ENCODE measurements around the gene ATP13A1.

DNA sequence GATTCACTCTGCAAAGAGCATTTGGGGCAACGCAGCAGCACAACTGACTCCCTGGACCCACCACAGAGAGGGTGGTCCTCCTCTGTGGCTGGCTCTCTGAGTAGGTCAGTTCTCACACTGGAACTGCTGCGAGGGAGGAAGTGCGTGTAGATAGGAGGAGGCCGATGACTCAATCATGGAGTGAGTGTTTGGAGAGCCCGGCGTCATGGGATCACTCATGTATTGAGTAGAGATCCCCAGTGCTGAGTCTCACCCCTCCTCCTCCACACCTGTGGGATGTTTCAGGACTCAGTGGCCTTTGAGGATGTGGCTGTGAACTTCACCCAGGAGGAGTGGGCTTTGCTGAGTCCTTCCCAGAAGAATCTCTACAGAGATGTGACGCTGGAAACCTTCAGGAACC is 14.1 kb upstream of the ATP13A1 start:
- TF ChIP-seq POLR2AphosphoS5 (IDR thresholded peaks at IDR 0.05): no peak
- TF ChIP-seq, protein P1, sequence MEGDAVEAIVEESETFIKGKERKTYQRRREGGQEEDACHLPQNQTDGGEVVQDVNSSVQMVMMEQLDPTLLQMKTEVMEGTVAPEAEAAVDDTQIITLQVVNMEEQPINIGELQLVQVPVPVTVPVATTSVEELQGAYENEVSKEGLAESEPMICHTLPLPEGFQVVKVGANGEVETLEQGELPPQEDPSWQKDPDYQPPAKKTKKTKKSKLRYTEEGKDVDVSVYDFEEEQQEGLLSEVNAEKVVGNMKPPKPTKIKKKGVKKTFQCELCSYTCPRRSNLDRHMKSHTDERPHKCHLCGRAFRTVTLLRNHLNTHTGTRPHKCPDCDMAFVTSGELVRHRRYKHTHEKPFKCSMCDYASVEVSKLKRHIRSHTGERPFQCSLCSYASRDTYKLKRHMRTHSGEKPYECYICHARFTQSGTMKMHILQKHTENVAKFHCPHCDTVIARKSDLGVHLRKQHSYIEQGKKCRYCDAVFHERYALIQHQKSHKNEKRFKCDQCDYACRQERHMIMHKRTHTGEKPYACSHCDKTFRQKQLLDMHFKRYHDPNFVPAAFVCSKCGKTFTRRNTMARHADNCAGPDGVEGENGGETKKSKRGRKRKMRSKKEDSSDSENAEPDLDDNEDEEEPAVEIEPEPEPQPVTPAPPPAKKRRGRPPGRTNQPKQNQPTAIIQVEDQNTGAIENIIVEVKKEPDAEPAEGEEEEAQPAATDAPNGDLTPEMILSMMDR (IDR thresholded peaks at IDR 0.05): no peak
